Fibroblast of skin of left biceps (primary cell): ENCODE results near the gene FLRT3.

ENCODE experiments used
- DNase-seq, 2 experiments: peaks; one replicate each; pipeline ENCODE4 v3.0.0-alpha.2; 2013; ENCODE audit warnings: low read depth in 2 of 2

FLRT3 gene

GRCh38 chr20:14337400-14338171 lies at the start of gene FLRT3:
Gene FLRT3 (minus strand): TSS chr20:14337612. CDS start chr20:14327506, 10,106 bp downstream.
- peak; percentile 94 to 95 for DNase-seq

DNA sequence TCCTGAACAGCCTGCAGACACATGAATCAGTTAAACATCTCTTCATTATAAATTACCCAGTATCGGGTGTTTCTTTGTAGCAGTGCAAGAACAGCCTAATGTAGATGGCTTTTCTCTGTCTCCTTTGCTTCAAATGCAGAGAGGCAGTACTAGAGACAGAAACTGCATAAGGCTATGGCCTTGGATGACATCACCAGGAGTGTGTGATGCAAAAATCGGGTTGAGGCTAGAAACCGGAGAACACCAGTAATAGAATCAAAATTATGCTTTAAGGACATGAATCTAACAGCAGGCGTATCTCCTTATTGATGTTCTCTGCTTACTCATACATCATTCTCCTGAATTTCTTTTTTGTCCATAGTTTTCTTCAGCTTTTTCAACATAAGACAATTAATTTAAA lies 49.3 kb upstream of the FLRT3 start:
- no peak for DNase-seq

GRCh38 chr20:14385176-14385740 lies 47.8 kb upstream of the FLRT3 start:
- no peak for DNase-seq

GRCh38 chr20:14384416-14385175 lies 47.2 kb upstream of the FLRT3 start:
- no peak for DNase-seq

DNA sequence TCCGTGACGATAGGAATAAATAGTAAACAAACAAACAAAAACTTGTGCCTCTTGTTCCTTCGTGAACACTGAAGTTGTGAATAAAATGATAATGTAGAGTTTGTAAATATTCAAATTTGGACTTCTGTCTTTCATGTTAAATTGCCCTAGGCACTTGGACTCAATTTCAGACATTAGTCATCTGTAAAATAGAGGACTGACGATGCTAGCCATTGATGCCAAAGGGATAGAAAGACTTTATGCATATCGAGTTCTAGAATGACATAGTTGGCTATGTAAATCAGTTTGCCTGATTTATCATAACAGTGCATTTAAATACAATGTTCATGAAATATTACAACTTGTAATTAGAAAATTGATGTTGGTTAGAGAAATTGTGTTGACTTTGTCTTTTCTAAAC lies 45.9 kb upstream of the FLRT3 start:
- DNase-seq = no peak

GRCh38 chr20:14378326-14378725 lies 40.9 kb upstream of the FLRT3 start:
- DNase-seq = no peak

- DNase-seq = no peak
These were observed 38.1 kb upstream of the FLRT3 start for GRCh38 chr20:14375416-14375985.

DNA sequence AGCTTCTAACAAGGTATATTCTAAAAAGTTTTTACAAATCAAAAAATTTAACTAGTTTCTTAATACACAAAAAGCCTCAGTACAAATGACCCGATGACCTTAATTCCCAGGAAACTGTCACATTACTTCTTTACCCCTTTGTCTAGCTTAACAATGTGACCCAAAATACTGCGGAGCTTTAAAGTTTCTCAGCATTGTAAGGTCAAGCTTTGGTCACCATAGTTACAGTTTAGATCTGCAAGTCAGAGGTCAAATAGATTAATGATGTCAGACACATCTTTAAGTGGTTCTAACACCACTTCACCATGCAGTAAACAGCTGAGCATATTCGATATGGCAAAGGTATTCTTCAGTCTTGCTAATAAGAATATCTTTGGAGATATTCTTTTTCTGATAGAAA lies 36.8 kb upstream of the FLRT3 start:
- DNase-seq = no peak

DNA sequence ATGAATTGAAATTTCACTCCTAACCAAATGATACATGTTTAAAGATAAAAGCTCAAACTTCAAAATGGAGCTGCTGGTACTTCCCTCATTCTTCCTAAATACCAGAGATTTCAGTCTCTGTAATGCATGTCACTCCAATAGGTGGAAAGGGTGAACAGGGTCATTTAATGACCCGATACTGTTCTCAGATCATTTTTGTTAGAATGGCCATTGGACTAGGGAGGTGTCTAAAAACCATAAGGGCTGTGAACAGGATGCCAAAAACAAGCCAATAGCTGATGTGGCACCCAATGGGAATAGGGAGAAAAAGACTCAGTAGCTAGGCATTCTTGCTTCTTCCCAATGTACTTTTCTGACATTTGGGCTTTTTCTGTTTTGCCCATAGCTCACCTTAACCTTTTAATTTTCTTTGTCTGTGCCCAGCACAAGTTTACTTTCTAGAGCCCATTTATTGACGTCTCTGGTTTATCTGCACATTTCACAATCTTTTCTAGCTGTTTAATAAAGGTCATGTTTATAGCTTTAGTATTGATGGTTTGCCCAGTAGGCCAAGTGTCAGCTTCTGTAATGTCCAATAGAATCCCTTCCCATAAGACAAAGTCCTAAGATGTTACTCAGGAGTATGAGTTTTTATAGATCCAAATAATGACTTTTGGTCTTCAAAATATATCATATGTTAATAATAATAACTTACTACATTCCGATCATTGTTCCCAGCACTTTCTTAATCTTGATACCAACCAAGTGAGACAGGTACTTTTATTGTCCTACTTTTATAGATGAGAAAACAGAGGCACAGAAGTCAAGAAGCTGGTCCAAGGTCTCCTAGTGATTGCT lies 24.3 kb upstream of the FLRT3 start:
- no peak for DNase-seq

GRCh38 chr20:14360416-14360815 lies 23.0 kb upstream of the FLRT3 start:
- DNase-seq = peak in 1 of 2 experiments; percentile 32

GRCh38 chr20:14355791-14356190 lies 18.4 kb upstream of the FLRT3 start:
- no peak for DNase-seq

- no peak for DNase-seq
These were observed 7.3 kb upstream of the FLRT3 start for GRCh38 chr20:14344746-14345145.

GRCh38 chr20:14343491-14344065 lies 6.2 kb upstream of the FLRT3 start:
- no peak for DNase-seq

DNA sequence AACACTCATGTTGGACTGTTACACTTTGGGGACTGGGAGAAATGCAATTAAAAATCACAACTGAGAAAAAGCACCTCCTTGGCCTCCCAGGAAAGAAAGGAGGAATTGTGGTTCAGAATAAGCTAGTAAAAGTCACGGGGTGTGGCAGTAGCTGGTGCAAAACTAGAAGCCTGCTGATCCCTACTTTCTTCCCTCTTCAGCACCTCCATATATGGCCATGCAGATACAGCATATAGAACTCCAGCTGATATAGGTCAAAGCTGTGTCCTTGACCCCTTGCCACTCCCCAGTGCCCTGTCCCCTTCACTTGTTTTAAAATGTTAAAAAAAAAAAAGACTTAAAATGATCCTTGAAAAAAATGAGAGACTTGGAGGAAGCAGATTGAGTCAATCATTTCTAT lies 5.5 kb upstream of the FLRT3 start:
- DNase-seq = no peak

DNA sequence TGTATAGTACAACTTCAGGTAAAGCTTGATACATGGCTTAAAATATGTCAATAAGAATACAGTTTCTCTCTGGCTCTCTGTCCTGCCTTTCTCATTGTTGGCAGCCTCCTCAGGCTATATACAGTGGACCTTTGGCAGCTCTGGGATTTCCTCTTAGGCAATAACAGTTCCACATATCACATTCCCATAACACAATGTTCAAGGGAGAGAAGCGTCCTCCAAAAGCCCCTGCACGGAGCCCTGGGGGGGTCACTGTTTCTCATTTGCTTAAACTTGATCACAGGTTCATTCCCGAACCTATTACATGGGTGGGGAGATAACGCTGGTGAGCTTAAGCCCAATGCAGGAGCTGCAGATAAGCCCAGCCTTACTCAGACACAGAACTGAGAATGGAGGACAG lies 4.4 kb upstream of the FLRT3 start:
- DNase-seq = no peak

DNA sequence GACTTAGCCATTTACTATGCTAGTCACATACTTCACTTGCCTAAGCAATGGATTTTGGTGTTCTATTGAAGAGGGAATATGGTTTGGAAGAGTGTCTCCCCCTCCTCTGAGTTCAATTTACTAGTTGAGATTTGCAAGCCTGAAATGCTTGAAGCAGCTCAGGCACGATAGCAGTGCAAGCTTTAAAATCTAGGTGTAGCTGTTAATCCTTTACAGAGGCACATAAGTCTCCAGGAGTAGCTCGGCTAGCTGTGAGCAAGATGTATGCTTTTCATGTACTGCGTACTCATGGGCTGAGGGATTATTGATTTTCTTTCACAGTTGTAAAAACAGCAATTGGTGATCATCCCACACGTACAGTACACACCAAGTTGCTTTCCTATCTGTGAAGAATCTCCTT lies 726 bp downstream of the FLRT3 start:
- no peak for DNase-seq

- no peak for DNase-seq
These were observed 2.4 kb downstream of the FLRT3 start for GRCh38 chr20:14335052-14335451.

- peak; percentile 23 to 43 for DNase-seq
These were observed 3.0 kb downstream of the FLRT3 start for GRCh38 chr20:14334306-14334930.

DNA sequence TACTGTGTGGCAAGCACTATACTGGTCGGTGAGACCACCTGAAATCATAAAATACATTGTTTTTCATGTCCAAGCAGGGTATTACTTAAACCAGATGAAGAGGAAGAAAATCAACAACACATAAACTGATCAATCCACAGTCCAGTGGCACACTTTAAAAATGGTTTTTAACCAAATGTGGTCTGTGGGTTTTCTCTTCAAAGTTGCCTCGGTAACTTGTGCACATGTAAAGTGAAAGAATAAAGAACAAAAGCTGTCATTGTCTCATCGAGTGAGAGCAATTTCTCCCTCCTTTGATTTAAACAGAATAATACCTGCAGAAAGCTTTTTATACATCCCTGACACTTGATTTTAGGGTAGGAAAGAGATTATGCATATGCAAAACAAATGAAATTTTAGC lies 3.7 kb downstream of the FLRT3 start:
- no peak for DNase-seq

GRCh38 chr20:14332866-14333265 lies 4.5 kb downstream of the FLRT3 start:
- DNase-seq = no peak

- DNase-seq = no peak
These were observed 5.8 kb downstream of the FLRT3 start for GRCh38 chr20:14331646-14332045.
